ENCODE results near the gene LMCD1. TPM values are rescaled to one million over a fixed set of nuclear protein-coding genes. Genes with fewer than 3 reads are reported as not detected.

The LMCD1 gene, protein sequence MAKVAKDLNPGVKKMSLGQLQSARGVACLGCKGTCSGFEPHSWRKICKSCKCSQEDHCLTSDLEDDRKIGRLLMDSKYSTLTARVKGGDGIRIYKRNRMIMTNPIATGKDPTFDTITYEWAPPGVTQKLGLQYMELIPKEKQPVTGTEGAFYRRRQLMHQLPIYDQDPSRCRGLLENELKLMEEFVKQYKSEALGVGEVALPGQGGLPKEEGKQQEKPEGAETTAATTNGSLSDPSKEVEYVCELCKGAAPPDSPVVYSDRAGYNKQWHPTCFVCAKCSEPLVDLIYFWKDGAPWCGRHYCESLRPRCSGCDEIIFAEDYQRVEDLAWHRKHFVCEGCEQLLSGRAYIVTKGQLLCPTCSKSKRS
- 10 to 100 TPM in 3 of 6 experiments, 1 to 10 TPM in 3; 3.0 to 24.0 (median 8.4) TPM for total RNA-seq
- long read RNA-seq, full-length matches to known transcripts: 1 of 1 reads
- long read RNA-seq, partial matches to known transcripts: 0 of 1 reads
- long read RNA-seq, other reads (novel, unspliced or antisense): 0 of 1 reads

DNA sequence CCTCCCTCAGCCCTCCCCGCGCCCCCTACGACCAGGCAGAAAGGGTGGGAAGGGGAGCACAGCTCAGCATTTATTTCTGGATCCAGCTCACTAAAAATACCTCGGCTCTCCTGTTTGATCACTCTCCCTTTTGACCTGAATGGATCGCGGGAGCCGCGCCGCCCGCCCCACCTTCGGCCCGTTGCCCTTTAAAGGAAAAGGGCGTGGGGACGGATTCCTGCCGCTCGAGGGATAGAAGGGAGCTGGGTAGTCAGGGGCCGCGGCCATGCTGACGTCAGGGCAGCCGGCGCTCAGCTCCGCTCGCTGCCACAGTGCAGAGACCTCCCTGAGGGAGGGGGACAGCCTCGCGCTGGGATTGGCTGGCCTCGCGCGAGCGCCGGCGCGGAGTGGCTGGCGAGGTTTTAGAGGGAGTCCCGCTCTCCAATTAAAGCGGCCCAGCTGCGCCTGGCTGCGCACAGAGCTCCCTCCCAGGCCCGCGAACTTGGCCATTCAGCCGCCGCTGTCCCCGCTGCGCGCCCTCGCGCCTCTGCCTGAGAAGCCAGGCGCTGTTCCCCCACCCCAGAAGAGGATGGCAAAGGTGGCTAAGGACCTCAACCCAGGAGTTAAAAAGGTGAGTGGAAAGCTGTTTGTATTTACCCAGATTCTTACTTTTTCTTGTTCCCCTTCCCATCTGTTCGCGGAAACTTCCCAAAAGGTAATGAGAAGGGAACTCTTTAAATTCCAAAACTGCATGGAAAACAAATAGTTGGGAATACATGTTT lies at the start of gene LMCD1:
Gene LMCD1 (plus strand): TSS at position 453 of the 761 bp plus-strand sequence. CDS start 116 bp downstream, at position 569.
- Histone ChIP-seq H3K36me3 (no peaks in the 10 kb centered on the region), H3K4me3 (peak within 1 kb of the TSS; percentile 39 to 58 (median 41)), H3K4me1 (peaks cover 0 to 42% (median 15%) of the 10 kb centered on the region in 4 donors), H3K9me3 (no peaks in the 10 kb centered on the region), H3K27ac (peak within 1 kb of the TSS; percentile 71 to 89 (median 81)), H3K27me3 (no peaks in the 10 kb centered on the region)
- intact Hi-C loops (cut with DNase I): no loop called here
- WGBS (ENCODE audit: insufficient coverage, low coverage, low lambda C conversion rate, missing lambda C conversion rate): 2% methylated on average over 18 of the region's 49 CpGs
- peak; percentile 90 for TF ChIP-seq POLR2A (IDR thresholded peaks at IDR 0.05)
- peak in 3 of 4 donors; percentile 17 to 27 (median 19) for TF ChIP-seq CTCF (IDR thresholded peaks at IDR 0.05)
- DNase-seq (peak; percentile 97 to 98 (median 97)), ATAC-seq (peak; percentile 92 to 98 (median 96))

- no peaks in the 10 kb centered on the region for H3K36me3 ChIP-seq
- 76% methylated on average over 4 of the region's 4 CpGs for WGBS (ENCODE audit: insufficient coverage, low coverage, low lambda C conversion rate, missing lambda C conversion rate)
- no peak overlapping the region for H3K27ac ChIP-seq
- intact Hi-C loops (cut with DNase I): no loop called here
- no peak for TF ChIP-seq CTCF (IDR thresholded peaks at IDR 0.05)
- TF ChIP-seq POLR2A (IDR thresholded peaks at IDR 0.05): no peak
- no peak for ATAC-seq
- no peaks in the 10 kb centered on the region for H3K9me3 ChIP-seq
- H3K27me3 ChIP-seq: no peaks in the 10 kb centered on the region
- no peaks in the 10 kb centered on the region for H3K4me1 ChIP-seq
- no peak for DNase-seq
- H3K4me3 ChIP-seq: no peak overlapping the region
Observed at GRCh38 chr3:8452112-8452511, 49.5 kb upstream of the LMCD1 start.

GRCh38 chr3:8453153-8453552 lies 48.5 kb upstream of the LMCD1 start:
- Histone ChIP-seq H3K27me3 (no peaks in the 10 kb centered on the region), H3K27ac (no peak overlapping the region), H3K36me3 (no peaks in the 10 kb centered on the region), H3K4me1 (no peaks in the 10 kb centered on the region), H3K9me3 (no peaks in the 10 kb centered on the region), H3K4me3 (no peak overlapping the region)
- no peak for ATAC-seq
- TF ChIP-seq POLR2A (IDR thresholded peaks at IDR 0.05) (no peak), CTCF (IDR thresholded peaks at IDR 0.05) (no peak)
- WGBS (ENCODE audit: insufficient coverage, low coverage, low lambda C conversion rate, missing lambda C conversion rate): 86% methylated on average over 4 of the region's 5 CpGs
- no peak for DNase-seq
- intact Hi-C loops (cut with DNase I): no loop called here

- H3K36me3 ChIP-seq: no peaks in the 10 kb centered on the region
- DNase-seq (no peak), ATAC-seq (no peak)
- no peaks in the 10 kb centered on the region for H3K27me3 ChIP-seq
- no peaks in the 10 kb centered on the region for H3K9me3 ChIP-seq
- intact Hi-C loops (cut with DNase I): no loop called here
- H3K27ac ChIP-seq: no peak overlapping the region
- H3K4me3 ChIP-seq: no peak overlapping the region
- TF ChIP-seq POLR2A (IDR thresholded peaks at IDR 0.05) (no peak), CTCF (IDR thresholded peaks at IDR 0.05) (no peak)
- 90% methylated on average over 5 of the region's 5 CpGs for WGBS (ENCODE audit: insufficient coverage, low coverage, low lambda C conversion rate, missing lambda C conversion rate)
- peaks cover 0 to 13% (median 5%) of the 10 kb centered on the region in 4 donors for H3K4me1 ChIP-seq
Observed at GRCh38 chr3:8455526-8456411, 45.9 kb upstream of the LMCD1 start.

All from right lobe of liver (tissue), 6 donors.